ENCODE results near the gene TENT5D. TPM values are rescaled to one million over a fixed set of nuclear protein-coding genes. Genes with fewer than 3 reads are reported as not detected.

The TENT5D gene
- total and polyA plus RNA-seq, 12 donors: not detected

- no peak for ATAC-seq
- intact Hi-C loops (cut with DNase I): no loop called here
- no peak for TF ChIP-seq CTCF (IDR thresholded peaks at IDR 0.05)
- DNase-seq: no peak
- no peaks in the 10 kb centered on the region for H3K36me3 ChIP-seq
- no peak overlapping the region for H3K27ac ChIP-seq
- no peaks in the 10 kb centered on the region for H3K27me3 ChIP-seq
- H3K4me3 ChIP-seq: no peak overlapping the region
- peaks cover 0 to 27% (median 0%) of the 10 kb centered on the region in 11 donors for H3K9me3 ChIP-seq
- no peaks in the 10 kb centered on the region for H3K4me1 ChIP-seq
Observed at GRCh38 chrX:80489166-80489565, 68.9 kb downstream of the TENT5D start.
